SK-N-MC (cell line): ENCODE data around the gene SDSL.

Source experiments
- EZH2 ChIP-seq: fragments of 200-600 bp; sonication (generic); IDR thresholded peaks from one replicate; pipeline ENCODE4 v1.6.1; 2017; ENCODE audit warnings: antibody characterized with exemption
- POLR2AphosphoS5 ChIP-seq: IDR thresholded peaks from 2 replicates; pipeline ENCODE4 v1.6.1; 2012; ENCODE audit warnings: mild to moderate bottlenecking, low read depth, low read length, borderline replicate concordance

- TF ChIP-seq POLR2AphosphoS5: no peak
- TF ChIP-seq EZH2: no peak
Measured at GRCh38 chr12:113409462-113410124, 12.6 kb upstream of the SDSL start.
